Endothelial cell of umbilical vein (primary cell): ENCODE data around the gene SYNGR1. TPM values are rescaled to one million over a fixed set of nuclear protein-coding genes. Genes with fewer than 3 reads are reported as not detected.

Experiments
- BruUV-seq: library from RNA; stranded (reverse); fragments of 400-500 nt; replicated peaks from 2 replicates; lab custom pipeline; 2021; lab: Mats Ljungman, UMichigan
- CTCF ChIA-PET: fragments of 300-600, 350-600 bp; sonication (Branson Sonifier 250); formaldehyde crosslinking; loops from one replicate; lab custom pipeline; 2021; ENCODE audit warnings: antibody characterized with exemption, inconsistent platforms; lab: Charles Lee
- POLR2A ChIA-PET: fragments of 300-600, 350-600 bp; sonication (Branson Sonifier 250); formaldehyde crosslinking; loops from one replicate; lab custom pipeline; 2021; ENCODE audit warnings: antibody characterized with exemption, inconsistent platforms; lab: Charles Lee
- DNase-seq: peaks from one replicate; pipeline ENCODE4 v3.0.0-alpha.2; 2011; ENCODE audit warnings: low read depth, low spot score
- FAIRE-seq: peaks from 2 replicates; lab custom pipeline; 2011; peaks lifted over from hg19 to GRCh38; lab: Jason Lieb, UNC
- H2AFZ ChIP-seq: 2 replicates; pipeline ENCODE4 v1.6.0; 2012; ENCODE audit warnings: low read depth, low read length, control low read depth, inconsistent platforms
- H3K27ac ChIP-seq: 2 replicates; pipeline ENCODE4 v1.5.1; 2011; ENCODE audit warnings: low read depth, mild to moderate bottlenecking, control low read depth, low read length, moderate library complexity; ENCODE audit not compliant: insufficient read depth
- H3K27me3 ChIP-seq, 2 experiments: 2 replicates each; pipeline versions ENCODE4 v1.6.0 to v1.6.1; 2011; ENCODE audit warnings: low read length in 2 of 2, mixed read lengths in 1 of 2; ENCODE audit not compliant: control insufficient read depth in 2 of 2, insufficient read depth in 2 of 2
- H3K36me3 ChIP-seq, 2 experiments: 2 replicates in 1 of 2; 3 replicates in 1 of 2; pipeline ENCODE4 v1.5.1; 2011; ENCODE audit warnings: low read length in 2 of 2, mild to moderate bottlenecking in 1 of 2, moderate library complexity in 1 of 2; ENCODE audit not compliant: control insufficient read depth in 2 of 2, insufficient read depth in 2 of 2; ENCODE audit errors: extremely low read depth in 1 of 2
- H3K4me1 ChIP-seq: 3 replicates; pipeline ENCODE4 v1.5.1; 2011; ENCODE audit warnings: mild to moderate bottlenecking, low read length; ENCODE audit not compliant: control insufficient read depth, insufficient read depth; ENCODE audit errors: extremely low read depth
- H3K4me2 ChIP-seq: 2 replicates; pipeline ENCODE4 v1.6.1; 2011; ENCODE audit warnings: low read length, control low read depth, mixed read lengths; ENCODE audit not compliant: insufficient read depth
- H3K4me3 ChIP-seq, 3 experiments: fragments of 200-600 bp in 1 of 3; sonication (generic), shearing (Covaris generic) in 1 of 3; replicated peaks in 1 of 3; 2 replicates each; pipeline ENCODE4 v1.5.1; 2011 to 2016; ENCODE audit warnings: control low read depth in 3 of 3, low read length in 3 of 3, mild to moderate bottlenecking in 2 of 3, inconsistent platforms in 1 of 3, low read depth in 1 of 3, moderate library complexity in 1 of 3; ENCODE audit not compliant: insufficient read depth in 1 of 3
- H3K79me2 ChIP-seq: 2 replicates; pipeline ENCODE4 v1.6.0; 2012; ENCODE audit warnings: low read length, inconsistent platforms; ENCODE audit not compliant: control insufficient read depth, insufficient read depth
- H3K9ac ChIP-seq: replicated peaks from 2 replicates; pipeline ENCODE3; 2011; ENCODE audit warnings: low read length, control low read depth; ENCODE audit not compliant: insufficient read depth; ENCODE audit errors: extremely low read depth
- H3K9me1 ChIP-seq: replicated peaks from 3 replicates; pipeline ENCODE4 v1.6.0; 2011; ENCODE audit warnings: mild to moderate bottlenecking, low read length; ENCODE audit not compliant: control insufficient read depth, insufficient read depth; ENCODE audit errors: extremely low read depth
- H3K9me3 ChIP-seq: replicated peaks from 2 replicates; pipeline ENCODE4 v1.5.1; 2012; ENCODE audit warnings: low read length, inconsistent platforms; ENCODE audit not compliant: control insufficient read depth, insufficient read depth
- H4K20me1 ChIP-seq: replicated peaks from 2 replicates; pipeline ENCODE3; 2011; ENCODE audit warnings: mild to moderate bottlenecking, low read length; ENCODE audit not compliant: control insufficient read depth, insufficient read depth; ENCODE audit errors: extremely low read depth
- CTCF ChIP-seq, 2 donors: IDR thresholded peaks; 1 replicate in 1 of 2; 2 replicates in 1 of 2; pipeline ENCODE4 v1.5.1; 2011; ENCODE audit warnings: low read length in 2 of 2, mild to moderate bottlenecking in 2 of 2, moderate library complexity in 2 of 2, control low read depth in 1 of 2, inconsistent platforms in 1 of 2, low read depth in 1 of 2; ENCODE audit not compliant: insufficient read depth in 1 of 2; ENCODE audit errors: extremely low read depth in 1 of 2
- EZH2 ChIP-seq: IDR thresholded peaks from 2 replicates; pipeline ENCODE4 v1.6.1; 2012; ENCODE audit warnings: borderline replicate concordance, low read depth, mild to moderate bottlenecking, moderate library complexity, low read length, inconsistent platforms; ENCODE audit not compliant: severe bottlenecking
- FOS ChIP-seq: IDR thresholded peaks from 2 replicates; pipeline ENCODE4 v1.6.1; 2011; ENCODE audit warnings: mild to moderate bottlenecking, low read length, moderate library complexity, borderline replicate concordance; ENCODE audit not compliant: insufficient read depth
- GATA2 ChIP-seq: IDR thresholded peaks from 2 replicates; pipeline ENCODE4 v1.7.0; 2011; ENCODE audit warnings: low read depth, mild to moderate bottlenecking, moderate library complexity, mixed read lengths, low read length; ENCODE audit not compliant: insufficient read length, insufficient read depth
- JUN ChIP-seq: IDR thresholded peaks from 2 replicates; pipeline ENCODE4 v1.6.1; 2011; ENCODE audit warnings: borderline replicate concordance, low read depth; ENCODE audit not compliant: insufficient read length, insufficient read depth
- MYC ChIP-seq: IDR thresholded peaks from one replicate; pipeline ENCODE4 v1.6.1; 2011; ENCODE audit warnings: mild to moderate bottlenecking, low read depth, low read length
- POLR2A ChIP-seq: IDR thresholded peaks from 2 replicates; pipeline ENCODE4 v1.6.1; 2012; ENCODE audit warnings: low read depth, mild to moderate bottlenecking, control low read depth, low read length
- POLR2AphosphoS5 ChIP-seq: IDR thresholded peaks from 2 replicates; pipeline ENCODE4 v1.6.1; 2012; ENCODE audit warnings: low read depth, mild to moderate bottlenecking, control low read depth, low read length, moderate library complexity; ENCODE audit not compliant: insufficient read depth
- dilution Hi-C: fragments of 300-500 bp; cut with MboI; formaldehyde crosslinking; loops from one replicate; pipeline ENCODE4 v1.15.0; 2019; ENCODE audit warnings: low sequenced_read_pairs; ENCODE audit not compliant: extremely low pct_ligation_motif_present
- intact Hi-C: fragments of 100-400 bp; cut with micrococcal nuclease; formaldehyde crosslinking; loops from one replicate; pipeline ENCODE4 v1.10.0; 2022
- polyA plus RNA-seq, 4 experiments: library from polyadenylated mRNA; depleted of rRNA in 3 of 4; stranded (reverse) in 3 of 4; unstranded in 1 of 4; fragments of >200 nt; gene quantifications; 2 replicates each; pipeline versions ENCODE4 v1.2.1 to v1.2.3, GENCODE V29; 2011 to 2012; ENCODE audit warnings: missing spikeins in 1 of 4
- total RNA-seq: library from RNA; stranded (reverse); gene quantifications from 2 replicates; pipeline ENCODE4 v1.2.3, GENCODE V29; 2021
- TF ChIP-seq, protein P1 (sequence below): IDR thresholded peaks from 2 replicates; pipeline ENCODE4 v1.6.1; 2011; ENCODE audit not compliant: insufficient read depth, insufficient read length

SYNGR1 gene
- total and polyA plus RNA-seq, 2 donors (not counting 3 experiments of a cell fraction or from before 2014, with no cell fraction given), result 3.8 to 10.2 TPM

DNA sequence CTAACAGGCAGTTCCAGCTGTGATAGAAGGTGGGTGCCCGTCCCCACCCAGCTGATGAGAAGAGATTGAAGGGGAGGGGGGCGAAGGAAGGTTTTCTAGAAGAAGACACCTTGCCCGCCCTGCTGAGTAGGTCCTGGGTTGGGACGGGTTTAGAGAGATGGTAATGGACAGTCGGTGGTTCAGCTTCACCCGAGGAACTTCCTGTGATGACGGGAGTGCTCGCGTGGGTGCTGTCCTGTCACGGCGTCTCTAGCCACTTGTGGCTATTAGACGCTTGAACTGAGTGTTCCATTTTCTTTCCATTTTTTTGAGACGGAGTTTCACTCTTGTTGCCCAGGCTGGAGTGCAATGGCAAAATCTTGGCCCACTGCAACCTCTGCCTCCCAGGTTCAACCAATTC lies 79.4 kb downstream of the SYNGR1 start:
- Histone ChIP-seq H3K36me3 (peaks cover 13 to 23% of the 10 kb centered on the region in 2 experiments), H3K9ac (no peak overlapping the region), H3K79me2 (no peaks in the 10 kb centered on the region), H3K9me1 (no peaks in the 10 kb centered on the region), H3K27me3 (no peaks in the 10 kb centered on the region), H3K9me3 (no peaks in the 10 kb centered on the region), H3K4me2 (no peak overlapping the region), H3K4me3 (no peak overlapping the region), H3K4me1 (peaks cover 14% of the 10 kb centered on the region), H3K27ac (no peak overlapping the region), H2AFZ (no peak overlapping the region), H4K20me1 (no peaks in the 10 kb centered on the region)
- DNase-seq, result no peak
- dilution Hi-C loops (no loop called here), intact Hi-C loops (no loop called here)
- TF ChIP-seq JUN (no peak), EZH2 (no peak), FOS (no peak), CTCF (IDR thresholded peaks at IDR 0.05; ENCODE audit: extremely low read depth in 1 of 2, insufficient read depth in 1 of 2, low read depth in 1 of 2, low read length in 2 of 2) (no peak), MYC (no peak), GATA2 (no peak), POLR2A (no peak), POLR2AphosphoS5 (no peak)
- TF ChIP-seq, protein P1, sequence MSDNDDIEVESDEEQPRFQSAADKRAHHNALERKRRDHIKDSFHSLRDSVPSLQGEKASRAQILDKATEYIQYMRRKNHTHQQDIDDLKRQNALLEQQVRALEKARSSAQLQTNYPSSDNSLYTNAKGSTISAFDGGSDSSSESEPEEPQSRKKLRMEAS, result no peak
- CTCF ChIA-PET, result no interaction called here
- BruUV-seq, result no TSS peak
- POLR2A ChIA-PET, result no interaction called here
- no peak for FAIRE-seq
